UCSD-AML1 (cell line): ENCODE results near the gene RAB44.

Experiments used
- DNase-seq: peaks from one replicate; lab custom pipeline; 2025; ENCODE audit not compliant: unreplicated experiment; lab: John Stamatoyannopoulos, UW

RAB44 gene

DNA sequence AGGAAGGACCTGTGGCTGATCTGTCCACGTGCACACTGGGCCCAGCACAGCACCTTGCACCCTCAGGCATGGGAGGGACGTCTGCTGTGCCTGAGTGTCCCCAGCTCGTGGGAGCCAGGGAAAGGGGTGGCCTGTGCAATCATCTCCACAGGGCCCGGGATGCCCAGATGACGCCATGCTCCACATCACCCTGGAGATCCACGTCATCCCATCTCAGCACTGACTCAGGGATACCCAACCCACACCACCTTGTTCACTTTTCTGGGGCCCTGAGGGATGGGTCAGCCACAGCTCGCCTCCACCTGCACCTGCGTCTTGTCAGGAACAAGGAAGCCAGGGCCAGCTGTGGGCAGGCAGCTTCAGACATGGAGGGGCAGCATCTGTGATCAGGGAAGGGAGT is 48.2 kb downstream of the RAB44 start:
- DNase-seq, result no peak

DNA sequence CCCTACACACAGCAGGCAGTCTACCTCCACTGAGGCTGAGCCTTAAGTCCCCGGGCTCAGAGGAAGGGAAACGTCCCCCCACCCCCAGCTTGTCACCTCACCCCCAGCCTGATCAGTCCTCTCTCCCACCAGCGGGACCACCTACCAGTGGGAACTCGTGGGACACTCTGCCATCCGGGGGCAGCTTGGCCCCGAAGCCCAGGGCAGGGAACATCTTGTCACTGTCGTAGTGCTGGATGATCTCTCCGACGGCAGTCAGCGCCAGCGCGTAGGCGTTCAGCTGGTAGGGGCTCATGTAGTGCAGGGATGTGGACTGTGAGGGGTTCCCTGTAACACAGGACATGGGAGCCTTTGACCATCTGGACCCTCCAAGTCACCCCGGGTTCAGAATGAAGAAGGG is 48.6 kb downstream of the RAB44 start:
- no peak for DNase-seq

DNA sequence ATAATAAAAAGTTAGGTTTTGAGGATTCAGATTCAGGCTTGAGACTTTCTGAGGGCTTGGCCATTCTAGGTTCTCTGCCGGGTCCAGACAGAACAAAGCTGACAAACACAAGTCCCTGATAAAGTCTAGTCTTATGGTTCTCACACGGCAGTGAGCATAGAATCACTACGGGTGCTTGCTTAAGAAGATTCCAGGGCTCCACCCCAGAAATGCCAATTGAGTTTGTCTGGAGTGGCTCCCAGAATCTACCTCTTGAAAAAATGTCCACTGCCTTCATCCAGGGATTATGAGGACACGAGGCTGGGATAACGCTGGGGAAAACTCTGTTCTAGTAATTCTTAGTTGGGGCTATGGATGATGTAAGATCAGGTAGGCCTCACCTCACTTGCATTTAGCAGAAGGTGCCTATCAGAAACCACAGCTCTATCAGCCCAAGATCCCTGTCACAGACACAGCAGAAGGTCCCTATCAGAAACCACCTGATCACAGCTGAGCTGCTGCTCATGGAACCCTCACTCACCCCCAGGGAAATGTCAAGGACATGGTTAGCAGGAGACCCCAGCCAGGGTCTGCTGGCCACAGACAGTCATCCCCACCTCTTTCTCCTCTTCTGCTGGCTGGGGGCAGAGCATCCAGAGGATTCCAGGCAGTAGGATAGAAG is 52.3 kb downstream of the RAB44 start:
- no peak for DNase-seq

DNA sequence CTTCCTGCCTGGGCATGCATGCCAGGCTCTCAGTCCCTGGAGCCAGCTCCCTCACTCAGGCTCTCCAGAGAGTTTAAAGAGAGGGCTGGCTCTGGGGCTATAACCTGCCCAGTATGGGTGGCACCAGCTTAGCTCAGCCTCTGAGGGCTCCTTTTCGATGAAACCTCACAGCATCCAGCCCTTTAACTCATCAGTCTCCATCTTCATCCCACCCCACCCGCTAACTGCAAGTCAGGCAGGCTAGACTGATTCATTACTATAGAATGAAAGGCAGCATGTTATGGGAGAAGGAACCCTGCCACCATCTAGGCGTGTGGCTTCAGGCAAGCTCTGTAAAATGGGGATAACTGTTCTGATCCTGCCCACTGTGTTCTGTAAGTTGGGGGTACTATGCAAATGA is 53.5 kb downstream of the RAB44 start:
- DNase-seq, result no peak

DNA sequence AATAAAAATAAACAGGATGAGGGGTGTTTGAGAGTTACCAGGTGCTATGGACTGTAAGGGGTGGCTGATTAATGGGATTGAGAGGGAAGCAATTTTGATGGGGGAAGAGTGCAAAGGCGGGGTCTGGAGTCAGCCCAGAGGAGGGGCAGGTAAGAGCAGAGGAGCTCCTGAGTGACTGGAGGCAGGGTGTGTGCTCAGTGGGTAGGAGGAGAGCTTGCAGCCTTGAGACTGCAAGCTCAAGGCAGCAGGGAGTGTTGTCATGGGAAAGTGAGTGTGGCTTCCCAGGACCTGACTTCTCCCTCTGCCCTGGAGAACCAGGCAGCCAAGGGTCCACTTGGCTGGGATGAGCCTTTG is 54.2 kb downstream of the RAB44 start:
- DNase-seq, result no peak

DNA sequence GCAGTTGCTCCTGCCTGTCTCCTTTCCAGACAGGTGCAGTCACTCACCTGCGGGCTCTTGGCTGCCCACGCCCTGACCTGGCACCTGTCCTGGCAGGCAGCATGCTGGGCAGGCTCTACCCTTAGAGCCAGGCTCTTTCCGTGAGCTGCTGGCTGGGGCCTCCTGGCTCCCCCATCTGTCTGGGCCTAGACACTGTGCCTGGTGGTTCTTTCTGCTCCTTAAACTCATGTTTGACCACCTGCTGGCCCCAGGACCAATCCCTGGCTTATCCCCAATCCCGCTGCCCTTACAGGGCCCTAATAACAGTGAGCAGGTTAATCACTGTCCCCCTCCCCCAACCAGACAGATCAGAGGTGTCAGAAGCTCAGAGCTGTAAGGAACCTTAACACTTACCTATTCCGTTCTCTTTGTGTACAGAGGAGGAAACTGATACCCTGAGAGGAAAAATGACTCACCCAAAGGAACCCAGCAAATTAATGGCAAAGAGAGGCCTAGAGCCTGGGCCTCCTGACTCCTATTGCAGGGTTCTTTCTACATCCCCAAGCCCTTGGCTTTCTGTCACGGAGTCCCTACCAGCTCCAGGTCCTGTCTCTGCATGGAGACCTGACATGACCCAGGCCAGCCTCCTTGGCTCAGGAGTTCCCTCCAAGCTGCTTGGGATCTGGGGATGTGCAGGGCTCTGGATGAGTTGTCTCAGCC is 54.7 kb downstream of the RAB44 start:
- DNase-seq, result peak; percentile 23

DNA sequence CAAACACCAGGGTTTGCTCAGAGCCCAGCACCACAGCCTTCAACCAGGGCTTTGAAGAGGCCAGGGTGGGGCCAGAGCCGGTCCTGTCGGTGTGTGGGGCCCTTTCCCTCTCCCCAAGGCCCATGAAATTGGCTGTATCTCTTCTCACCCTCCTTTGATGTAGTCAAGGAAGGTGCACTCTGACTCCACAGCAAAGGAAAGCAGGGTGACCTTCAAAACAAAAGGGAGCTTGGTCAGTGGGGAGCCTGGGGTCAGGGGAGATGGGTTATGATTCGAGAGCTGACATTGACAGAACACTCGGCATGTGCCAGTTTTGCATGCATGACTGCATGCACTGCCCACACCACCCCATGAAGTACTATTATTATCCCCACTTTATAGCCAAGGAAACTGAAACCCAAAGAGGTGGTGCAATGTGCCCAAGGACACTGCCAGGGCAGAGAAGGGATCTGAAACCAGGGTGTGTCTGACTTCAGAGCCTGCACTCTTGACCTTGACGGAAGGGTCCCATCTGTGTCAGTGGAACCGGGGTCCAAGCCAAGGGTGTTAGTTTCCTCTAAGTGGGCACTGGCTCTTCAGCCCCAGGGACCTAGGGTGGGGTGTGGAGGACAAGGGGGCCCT is 55.4 kb downstream of the RAB44 start:
- DNase-seq, result no peak

DNA sequence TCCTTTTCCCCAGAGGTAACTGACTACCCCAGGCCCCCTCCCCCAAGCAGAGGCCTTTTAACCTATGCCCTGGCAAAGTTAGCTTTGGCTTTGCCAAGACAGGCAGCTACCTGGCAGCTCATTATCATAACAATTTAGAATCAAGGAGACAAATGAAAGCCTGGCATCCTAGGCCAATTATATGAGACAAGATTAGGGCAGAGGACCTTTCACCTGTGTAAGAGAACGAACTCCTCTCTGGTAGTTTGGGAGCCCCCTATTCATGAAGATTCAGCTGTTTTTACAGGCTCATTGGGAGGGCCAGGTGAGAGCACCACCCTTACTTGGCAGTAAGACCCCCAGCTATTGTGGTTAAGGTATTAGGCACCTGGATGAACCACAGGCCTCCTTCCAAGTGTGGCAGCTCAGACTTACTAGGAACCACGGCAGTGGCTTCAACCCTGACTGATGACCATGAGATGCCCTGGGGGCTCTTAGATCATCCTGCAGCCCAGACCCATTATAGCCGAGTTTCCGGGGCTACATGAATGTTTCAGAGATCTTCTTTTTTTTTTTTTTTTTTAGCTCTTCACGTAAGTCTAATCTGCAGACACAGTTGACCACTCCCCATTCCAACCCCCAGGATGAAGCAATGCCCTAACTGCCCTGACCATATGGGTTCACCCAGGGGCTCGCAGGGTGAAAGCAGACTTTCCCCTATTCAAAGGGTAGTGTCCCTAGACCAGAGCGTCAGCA is 56.2 kb downstream of the RAB44 start:
- no peak for DNase-seq

DNA sequence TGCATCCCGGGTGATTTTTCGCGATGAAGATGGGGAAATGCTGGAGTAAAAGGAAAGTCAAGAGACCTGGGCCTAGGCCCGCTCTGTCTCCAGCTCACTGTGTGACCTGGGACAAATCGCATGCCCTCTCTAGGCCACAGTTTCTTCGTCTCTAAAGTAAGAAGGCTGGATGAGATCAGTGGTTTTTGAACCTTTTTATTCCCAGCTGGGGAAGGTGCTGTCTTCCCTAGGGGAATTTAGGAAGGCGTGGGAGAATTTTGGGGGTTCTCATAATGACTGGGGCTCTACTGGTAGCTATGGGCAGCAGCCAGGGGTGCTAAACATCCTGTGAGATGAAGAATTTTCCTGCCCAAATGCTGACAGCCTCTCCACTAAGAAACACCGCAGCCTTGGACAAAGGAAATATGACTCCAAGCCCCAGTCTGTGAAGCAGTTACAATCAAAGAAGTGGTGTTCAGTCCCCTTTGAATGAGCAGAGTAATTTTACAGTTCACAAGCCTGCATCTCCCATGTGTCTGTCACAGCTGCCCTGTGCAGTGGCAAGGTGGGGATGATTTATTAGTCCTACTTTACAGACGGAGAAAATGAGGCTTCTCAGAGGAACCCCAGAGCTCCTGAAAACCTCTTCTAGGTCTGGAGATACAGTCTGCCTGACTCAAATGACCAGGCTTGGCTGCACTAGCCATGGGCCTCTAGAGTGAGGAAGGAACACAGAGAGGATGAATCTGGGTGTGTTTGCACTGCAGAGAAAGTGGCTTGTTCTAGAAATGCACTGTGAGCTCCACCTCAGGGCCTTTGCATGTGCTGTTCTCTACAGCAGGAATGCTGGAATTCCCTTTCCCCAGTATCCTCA is 57.2 kb downstream of the RAB44 start:
- DNase-seq, result no peak

DNA sequence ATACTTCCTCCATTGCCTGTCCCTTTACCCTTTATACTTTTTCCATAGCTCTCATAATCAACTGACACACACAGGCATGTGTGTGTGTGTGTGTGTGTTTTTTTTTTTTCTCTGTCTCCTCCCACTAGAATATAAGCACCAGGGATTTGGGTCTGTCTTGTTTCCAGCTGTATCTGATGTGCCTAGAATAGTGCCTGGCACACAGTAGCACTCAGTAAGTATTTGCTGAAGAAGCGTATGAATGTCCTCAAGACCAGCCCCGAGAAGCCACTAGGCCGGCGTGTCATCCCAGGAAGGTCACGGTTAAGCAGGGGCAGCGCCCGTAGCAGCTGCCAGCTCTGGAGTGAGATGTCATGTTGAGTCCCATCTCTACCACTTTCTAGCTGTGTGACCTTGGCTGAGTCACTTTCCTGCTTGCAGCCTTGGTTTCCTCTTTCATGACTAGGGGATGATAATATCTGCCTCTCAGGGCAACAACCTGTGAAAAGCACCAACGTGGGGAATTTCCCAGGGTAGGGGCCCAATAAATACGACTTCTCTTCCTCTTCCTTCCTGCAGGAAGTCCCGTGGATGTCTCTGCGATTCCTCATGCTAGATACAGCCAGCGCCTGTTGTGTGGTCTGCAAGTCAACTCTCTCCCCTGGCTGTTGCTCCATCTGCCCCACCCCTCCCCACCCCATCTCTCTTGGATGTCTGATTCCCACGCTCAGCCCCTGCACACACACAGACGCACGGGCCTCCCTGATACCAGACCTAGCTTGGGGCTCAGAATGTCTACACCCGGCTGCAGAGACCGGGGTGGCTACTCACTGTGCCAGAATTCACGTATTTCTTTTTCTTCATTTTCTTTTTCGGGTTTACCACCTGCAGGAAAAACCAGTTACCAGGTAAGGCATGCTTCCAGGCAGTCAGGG is 58.1 kb downstream of the RAB44 start:
- DNase-seq, result peak; percentile 60

DNA sequence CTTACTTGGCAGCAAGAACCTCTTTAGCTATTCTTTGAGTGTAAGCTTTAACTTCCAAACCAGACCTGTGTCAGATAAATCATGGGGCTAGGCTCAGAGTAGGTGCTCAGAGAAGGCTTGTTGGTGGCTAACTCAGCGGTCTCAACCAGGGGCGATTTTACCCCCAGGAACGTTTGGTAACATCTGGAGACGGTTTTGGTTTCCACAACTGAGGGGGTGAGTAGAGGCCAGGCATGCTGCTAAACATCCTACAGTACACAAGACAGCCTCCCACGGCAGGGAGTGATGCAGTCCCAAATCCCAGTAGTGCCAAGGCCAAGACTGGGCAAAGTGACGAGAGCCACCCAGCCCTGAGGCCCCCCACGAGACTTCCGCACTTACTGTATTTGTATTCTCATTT is 59.2 kb downstream of the RAB44 start:
- DNase-seq, result no peak

DNA sequence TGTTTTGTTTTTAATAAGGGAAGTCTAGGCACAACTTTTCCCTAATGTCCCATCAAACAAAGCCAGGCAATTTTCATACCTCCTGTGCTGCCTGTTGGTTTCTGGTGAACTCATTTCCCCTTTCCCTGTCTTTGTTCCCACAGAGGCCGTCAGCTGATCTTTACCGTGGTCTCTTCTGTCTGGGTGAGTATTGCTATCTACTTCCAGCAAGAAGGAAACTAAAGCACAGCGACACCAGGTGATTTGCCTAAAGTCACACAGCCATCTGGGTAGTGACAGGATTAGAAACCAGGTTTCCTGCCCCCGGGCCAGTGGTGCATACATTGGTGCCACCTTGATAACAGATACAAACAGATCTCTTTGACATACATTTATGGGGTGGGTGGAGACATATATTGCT is 59.6 kb downstream of the RAB44 start:
- no peak for DNase-seq

DNA sequence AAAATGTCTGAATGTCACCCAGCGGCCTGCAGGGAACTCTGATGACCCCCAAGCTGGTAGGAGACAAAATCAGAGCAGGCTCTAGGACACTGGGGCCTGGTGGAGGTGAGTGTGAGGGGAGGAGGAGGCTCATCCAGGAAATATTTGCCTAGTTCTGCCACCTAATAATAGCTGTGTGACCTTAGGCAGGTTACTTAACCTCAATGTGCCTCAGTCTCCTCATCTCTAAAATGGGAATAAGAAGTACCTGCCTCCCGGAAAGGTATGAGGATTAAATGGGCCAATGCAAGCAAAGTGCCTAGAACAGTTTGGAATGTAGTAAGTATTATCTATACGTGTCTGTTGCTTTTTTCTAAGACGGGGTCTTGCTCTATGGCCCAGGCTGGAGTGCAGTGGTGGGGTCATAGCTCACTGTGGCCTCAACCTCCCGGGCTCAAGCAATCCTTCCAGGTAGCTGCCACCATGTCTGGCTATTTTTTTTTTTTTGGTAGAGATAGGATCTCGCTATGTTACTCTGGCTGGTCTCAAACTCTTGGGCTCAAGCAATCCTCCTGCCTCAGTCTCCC is 60.4 kb downstream of the RAB44 start:
- no peak for DNase-seq

DNA sequence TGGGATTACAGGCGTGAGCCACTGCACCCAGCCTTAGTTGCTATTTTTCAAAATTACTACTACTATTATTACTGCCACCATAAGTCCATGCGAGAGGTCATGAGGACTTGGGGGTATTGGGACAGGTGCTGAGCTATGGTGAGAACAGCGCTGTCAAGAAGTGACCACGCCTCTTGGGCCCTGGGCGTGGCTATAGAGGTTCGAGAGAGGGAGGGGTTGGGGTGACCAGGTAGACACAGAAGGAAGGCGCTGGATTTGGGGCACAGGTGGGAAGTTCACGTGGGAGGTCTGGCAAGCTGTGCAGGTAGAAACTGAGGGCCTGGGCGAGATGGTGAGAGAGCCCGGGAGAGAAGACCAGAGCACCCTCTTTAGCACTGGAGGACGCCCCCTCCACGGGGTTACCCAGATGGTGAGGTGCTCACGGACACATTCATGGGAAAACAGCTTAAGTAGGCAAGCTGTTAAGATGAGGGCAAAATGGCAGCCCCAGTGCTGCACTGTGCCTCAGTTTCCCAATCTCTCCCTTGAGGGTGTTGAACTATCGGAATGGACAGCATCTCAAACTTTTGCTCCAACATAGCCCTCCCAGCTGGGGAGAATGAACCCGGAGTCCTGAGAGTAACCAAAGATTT is 61.0 kb downstream of the RAB44 start:
- DNase-seq, result no peak

DNA sequence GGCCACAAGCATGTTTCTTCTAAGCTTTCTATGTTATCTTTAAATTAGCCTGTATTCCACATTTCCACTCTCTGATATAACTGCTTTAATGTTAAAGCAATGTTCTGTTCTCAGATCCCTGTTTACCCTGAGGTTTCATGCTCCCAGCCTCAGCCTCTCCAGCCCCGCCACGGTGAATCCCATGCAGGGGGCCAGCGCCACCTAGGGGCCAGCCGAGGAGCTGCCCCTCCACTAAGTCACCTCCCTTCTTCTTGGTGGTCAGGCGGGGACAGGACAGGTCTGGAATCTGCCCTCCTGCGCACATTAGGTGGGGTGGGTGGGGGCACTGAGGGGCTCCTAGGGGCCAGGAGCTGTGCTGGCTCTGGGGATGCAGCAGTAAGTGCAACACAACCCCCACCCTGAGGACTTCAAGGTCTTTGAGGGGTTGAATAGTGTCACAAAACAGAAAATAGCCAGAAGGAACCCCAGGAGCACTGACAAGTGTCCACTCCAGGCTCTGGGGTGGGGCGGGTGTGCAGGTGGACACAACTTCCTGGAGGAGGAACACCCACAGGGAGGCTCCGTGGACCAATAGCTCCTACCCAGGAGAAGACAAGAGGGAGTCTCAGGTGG is 61.6 kb downstream of the RAB44 start:
- peak; percentile 77 for DNase-seq

DNA sequence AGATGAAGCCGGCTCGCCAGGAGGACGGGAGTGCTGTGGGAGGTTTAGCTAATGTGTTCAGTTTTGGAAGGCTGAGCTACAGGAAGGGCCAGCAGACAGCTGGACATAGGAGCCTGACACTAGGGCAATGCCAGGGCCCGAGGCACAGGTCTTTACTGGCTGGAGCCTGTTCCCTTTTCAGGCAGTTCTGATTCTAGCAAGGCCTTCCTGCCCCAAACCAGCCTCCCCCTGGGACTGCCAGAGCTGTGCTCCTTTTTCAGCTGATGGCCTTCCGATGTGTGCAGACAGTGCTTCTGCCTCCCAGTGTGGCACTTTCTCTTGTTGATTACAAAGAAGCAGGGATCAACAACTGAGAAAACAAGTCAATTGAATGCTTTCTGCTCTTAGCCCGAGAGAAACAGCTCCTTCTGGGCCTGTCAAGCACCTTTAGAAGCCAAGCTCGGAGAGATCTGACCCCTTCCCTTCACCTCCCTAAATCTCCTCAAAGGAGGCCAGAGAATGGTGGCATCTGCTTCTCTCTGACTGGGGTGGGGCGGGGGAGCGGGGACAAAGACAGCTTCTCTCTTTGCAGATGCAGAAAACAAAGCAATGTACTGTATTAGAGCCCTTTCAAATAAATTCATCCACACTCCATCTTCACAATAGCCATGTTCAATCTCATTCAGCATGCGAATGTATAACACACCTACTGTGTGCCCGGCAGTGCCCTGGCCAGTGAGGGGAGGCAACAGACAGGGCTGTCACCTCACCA is 63.2 kb downstream of the RAB44 start:
- no peak for DNase-seq

DNA sequence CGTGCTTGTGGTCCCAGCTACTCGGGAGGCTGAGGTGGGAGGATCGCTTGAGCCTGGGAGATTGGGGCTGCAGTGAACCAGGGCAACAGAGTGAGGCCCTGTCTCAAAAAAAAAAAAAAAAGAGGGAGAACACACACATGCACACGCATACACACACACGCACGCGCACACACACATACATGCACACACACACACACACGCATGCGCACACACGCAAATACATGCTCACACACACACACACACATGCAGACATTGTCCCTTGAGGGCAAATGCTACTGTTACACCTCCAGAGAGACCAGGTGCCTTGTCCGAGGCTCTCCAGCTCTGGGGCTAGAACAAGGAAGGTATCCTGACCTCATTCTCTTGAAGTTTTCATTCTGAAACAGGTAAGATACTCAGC is 64.5 kb downstream of the RAB44 start:
- no peak for DNase-seq

DNA sequence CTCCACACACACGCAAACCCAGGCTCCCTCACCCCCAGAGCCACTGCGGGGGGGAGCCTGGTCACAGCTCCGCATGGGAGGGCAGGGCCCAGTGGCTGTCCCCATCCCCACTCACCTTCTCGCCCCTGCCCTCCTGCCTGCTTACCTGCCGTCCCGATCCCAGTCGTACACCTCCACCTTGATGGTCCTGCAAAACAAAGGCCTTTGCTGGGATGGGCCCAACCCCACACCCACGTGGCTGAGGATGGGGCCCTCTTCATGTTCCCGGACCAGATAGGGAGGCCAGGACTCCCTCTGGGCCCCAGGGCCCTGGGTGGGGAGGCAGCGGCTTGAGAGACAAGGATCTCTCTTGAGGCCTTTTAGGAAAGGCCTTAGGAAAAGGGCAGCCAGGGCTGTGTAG is 67.6 kb downstream of the RAB44 start:
- no peak for DNase-seq
